ENCODE data around the gene LAD1. TPM values are rescaled to one million over a fixed set of nuclear protein-coding genes. Genes with fewer than 3 reads are reported as not detected.

The LAD1 gene, protein sequence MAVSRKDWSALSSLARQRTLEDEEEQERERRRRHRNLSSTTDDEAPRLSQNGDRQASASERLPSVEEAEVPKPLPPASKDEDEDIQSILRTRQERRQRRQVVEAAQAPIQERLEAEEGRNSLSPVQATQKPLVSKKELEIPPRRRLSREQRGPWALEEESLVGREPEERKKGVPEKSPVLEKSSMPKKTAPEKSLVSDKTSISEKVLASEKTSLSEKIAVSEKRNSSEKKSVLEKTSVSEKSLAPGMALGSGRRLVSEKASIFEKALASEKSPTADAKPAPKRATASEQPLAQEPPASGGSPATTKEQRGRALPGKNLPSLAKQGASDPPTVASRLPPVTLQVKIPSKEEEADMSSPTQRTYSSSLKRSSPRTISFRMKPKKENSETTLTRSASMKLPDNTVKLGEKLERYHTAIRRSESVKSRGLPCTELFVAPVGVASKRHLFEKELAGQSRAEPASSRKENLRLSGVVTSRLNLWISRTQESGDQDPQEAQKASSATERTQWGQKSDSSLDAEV
- total RNA-seq (2014; rRNA removed; shearing (Covaris generic)), result not detected in 2 replicates
- not detected in 2 replicates for total RNA-seq (2022)
- percentile 11 among the genes with signal in this experiment for Bru-seq, nascent RNA
- BruChase-seq, experiment 1, labeled RNA remaining after a 6-hour chase, result percentile 10 among the genes with signal in this experiment
- BruChase-seq, experiment 2, labeled RNA remaining after a 2-hour chase, result percentile 6 among the genes with signal in this experiment
- long read RNA-seq, result 0 reads

DNA sequence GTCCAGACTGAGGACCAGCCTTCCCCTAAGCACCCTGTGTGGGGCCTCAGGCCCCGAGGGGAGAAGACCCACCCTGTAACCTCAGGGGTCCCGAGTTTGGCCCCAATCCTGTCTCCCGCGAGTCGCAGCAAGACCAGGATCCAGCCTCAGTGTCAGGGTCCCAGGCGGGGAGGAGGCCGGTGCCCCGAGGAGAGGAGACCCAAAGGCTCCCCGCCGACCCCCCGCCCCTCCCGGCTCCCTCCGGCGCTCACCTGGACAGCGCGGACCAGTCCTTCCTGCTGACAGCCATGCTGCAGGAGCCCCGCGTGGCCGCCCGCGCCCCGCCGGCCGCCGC is at the start of gene LAD1:
Gene LAD1 (minus strand): TSS at position 307 of the 334 bp plus-strand sequence. CDS start 18 bp downstream, at position 289.
- no peaks in the 10 kb centered on the region for H3K9me3 ChIP-seq (ENCODE audit: low read length)
- no peak within 1 kb of the TSS for H2AFZ ChIP-seq (ENCODE audit: low read length)
- H4K20me1 ChIP-seq (ENCODE audit: insufficient read depth, low read length), result no peaks in the 10 kb centered on the region
- H3K36me3 ChIP-seq (ENCODE audit: insufficient read depth, low read length), result no peaks in the 10 kb centered on the region
- H3K9me2 ChIP-seq (ENCODE audit: insufficient read depth, low read length), result no peaks in the 10 kb centered on the region
- no TSS peak for BruUV-seq (replicated peaks)
- no peak within 1 kb of the TSS for H3K4me3 ChIP-seq (ENCODE audit: low read depth, low read length, poor library complexity, severe bottlenecking)
- TF ChIP-seq, protein P1, sequence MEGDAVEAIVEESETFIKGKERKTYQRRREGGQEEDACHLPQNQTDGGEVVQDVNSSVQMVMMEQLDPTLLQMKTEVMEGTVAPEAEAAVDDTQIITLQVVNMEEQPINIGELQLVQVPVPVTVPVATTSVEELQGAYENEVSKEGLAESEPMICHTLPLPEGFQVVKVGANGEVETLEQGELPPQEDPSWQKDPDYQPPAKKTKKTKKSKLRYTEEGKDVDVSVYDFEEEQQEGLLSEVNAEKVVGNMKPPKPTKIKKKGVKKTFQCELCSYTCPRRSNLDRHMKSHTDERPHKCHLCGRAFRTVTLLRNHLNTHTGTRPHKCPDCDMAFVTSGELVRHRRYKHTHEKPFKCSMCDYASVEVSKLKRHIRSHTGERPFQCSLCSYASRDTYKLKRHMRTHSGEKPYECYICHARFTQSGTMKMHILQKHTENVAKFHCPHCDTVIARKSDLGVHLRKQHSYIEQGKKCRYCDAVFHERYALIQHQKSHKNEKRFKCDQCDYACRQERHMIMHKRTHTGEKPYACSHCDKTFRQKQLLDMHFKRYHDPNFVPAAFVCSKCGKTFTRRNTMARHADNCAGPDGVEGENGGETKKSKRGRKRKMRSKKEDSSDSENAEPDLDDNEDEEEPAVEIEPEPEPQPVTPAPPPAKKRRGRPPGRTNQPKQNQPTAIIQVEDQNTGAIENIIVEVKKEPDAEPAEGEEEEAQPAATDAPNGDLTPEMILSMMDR (conservative IDR thresholded peaks at IDR 0.05; ENCODE audit: low read length), result no peak
- no peak for TF ChIP-seq EZH2phosphoT487 (IDR thresholded peaks at IDR 0.05; ENCODE audit: borderline replicate concordance, low read depth, low read length)
- no peak within 1 kb of the TSS for H3K27ac ChIP-seq (ENCODE audit: low read depth, low read length, poor library complexity, severe bottlenecking)
- ChIA-PET POLR2A (no interaction called here), CTCF (ENCODE audit: unreplicated experiment) (no interaction called here)
- H3K4me2 ChIP-seq (ENCODE audit: low read length), result no peak within 1 kb of the TSS
- H3K79me2 ChIP-seq (ENCODE audit: insufficient read depth, low read depth, low read length), result no peaks in the 10 kb centered on the region
- DNase-seq (ENCODE audit: low spot score), result no peak
- intact Hi-C loops (cut with micrococcal nuclease; ENCODE audit: unreplicated experiment), result no loop called here
- H3K4me1 ChIP-seq (ENCODE audit: insufficient read depth, low read length, poor library complexity, severe bottlenecking), result no peaks in the 10 kb centered on the region

GRCh38 chr1:201447903-201448871 is 49.1 kb upstream of the LAD1 start:
- peak; percentile 77 for DNase-seq (ENCODE audit: low spot score)
- BruUV-seq (replicated peaks), result no TSS peak
- peak overlapping the region; percentile 75 for H2AFZ ChIP-seq (ENCODE audit: low read length)

More at GRCh38 chr1:201447903-201448871, 49.1 kb upstream of the LAD1 start:
- peak overlapping the region; percentile 59 for H3K4me2 ChIP-seq (ENCODE audit: low read length)
- peak overlapping the region; percentile 28 for H3K27ac ChIP-seq (ENCODE audit: low read depth, low read length, poor library complexity, severe bottlenecking)
- ChIA-PET CTCF (ENCODE audit: unreplicated experiment) (interaction anchor here (0.6 to 1.6 kb wide), 17 partner anchors 12 to 1482 kb away, joined by 3 to 14 read pairs (median 7); no protein-coding TSS in a partner anchor), POLR2A (interaction anchor here (0.7 to 1.3 kb wide), 4 partner anchors 31 to 372 kb away, joined by 3 to 6 read pairs (median 4); no protein-coding TSS in a partner anchor)
- H4K20me1 ChIP-seq (ENCODE audit: insufficient read depth, low read length), result no peaks in the 10 kb centered on the region
- TF ChIP-seq, protein P1 (conservative IDR thresholded peaks at IDR 0.05; ENCODE audit: low read length), result peak; percentile 92
- TF ChIP-seq EZH2phosphoT487 (IDR thresholded peaks at IDR 0.05; ENCODE audit: borderline replicate concordance, low read depth, low read length), result no peak
- H3K9me3 ChIP-seq (ENCODE audit: low read length), result no peaks in the 10 kb centered on the region
- H3K4me3 ChIP-seq (ENCODE audit: low read depth, low read length, poor library complexity, severe bottlenecking), result peak overlapping the region; percentile 23
- no peaks in the 10 kb centered on the region for H3K36me3 ChIP-seq (ENCODE audit: insufficient read depth, low read length)
- H3K4me1 ChIP-seq (ENCODE audit: insufficient read depth, low read length, poor library complexity, severe bottlenecking), result peaks cover 43% of the 10 kb centered on the region
- no peaks in the 10 kb centered on the region for H3K79me2 ChIP-seq (ENCODE audit: insufficient read depth, low read depth, low read length)
- intact Hi-C loops (cut with micrococcal nuclease; ENCODE audit: unreplicated experiment), result loop anchor here (1.0 kb wide), 2 partner anchors 34 to 65 kb away; no protein-coding TSS in a partner anchor
- no peaks in the 10 kb centered on the region for H3K9me2 ChIP-seq (ENCODE audit: insufficient read depth, low read length)
